ENCODE results near the gene RARS2.
"Not testable (repeated sequence)": the region's sequence is repeated elsewhere in the genome, so short reads cannot be mapped to it uniquely, and the experiment has no call there.

RARS2 gene

DNA sequence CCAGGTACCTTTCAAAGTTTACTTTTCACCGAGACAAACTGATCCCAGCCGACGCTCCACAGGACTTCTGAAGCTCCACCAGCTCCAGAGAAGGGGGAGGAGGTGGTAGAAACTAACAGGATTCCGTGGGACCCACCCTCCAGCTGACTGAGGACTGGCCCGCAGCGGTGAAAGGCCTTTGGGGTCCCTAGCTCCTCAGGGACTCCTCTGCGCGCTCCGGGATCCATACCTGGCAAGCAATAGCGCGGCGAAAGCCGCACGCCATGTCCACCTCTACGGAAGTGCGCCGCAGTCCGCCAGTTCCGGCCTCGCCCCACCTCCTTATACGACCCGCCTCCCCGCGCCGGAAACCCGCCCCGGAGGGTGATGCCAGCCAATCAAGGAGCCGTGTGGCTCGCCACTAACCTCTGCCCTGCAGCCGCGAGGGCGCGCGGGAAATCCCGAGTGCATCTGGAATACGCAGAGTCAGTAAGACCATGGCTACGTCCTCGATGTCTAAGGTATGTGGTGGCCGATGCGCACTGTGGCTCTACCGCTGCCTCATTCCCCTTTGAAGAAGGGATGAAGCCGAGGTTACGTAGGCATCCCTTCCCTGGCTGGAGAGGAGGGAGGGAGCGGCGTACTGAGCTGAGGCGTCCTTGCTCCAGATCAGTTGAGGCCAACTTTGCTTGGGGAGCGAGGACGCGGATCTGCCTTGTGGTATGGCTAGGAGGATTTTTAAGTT lies at the start of gene RARS2, which contains the start of gene ORC3:
RARS2 (minus strand) TSS at position 295 of the 724 bp plus-strand sequence; CDS start at position 265, 30 bp downstream.
ORC3 (plus strand) TSS at position 443 of the 724 bp plus-strand sequence; CDS start at position 477, 34 bp downstream.
- peak; percentile 92 to 95 for DNase-seq

DNA sequence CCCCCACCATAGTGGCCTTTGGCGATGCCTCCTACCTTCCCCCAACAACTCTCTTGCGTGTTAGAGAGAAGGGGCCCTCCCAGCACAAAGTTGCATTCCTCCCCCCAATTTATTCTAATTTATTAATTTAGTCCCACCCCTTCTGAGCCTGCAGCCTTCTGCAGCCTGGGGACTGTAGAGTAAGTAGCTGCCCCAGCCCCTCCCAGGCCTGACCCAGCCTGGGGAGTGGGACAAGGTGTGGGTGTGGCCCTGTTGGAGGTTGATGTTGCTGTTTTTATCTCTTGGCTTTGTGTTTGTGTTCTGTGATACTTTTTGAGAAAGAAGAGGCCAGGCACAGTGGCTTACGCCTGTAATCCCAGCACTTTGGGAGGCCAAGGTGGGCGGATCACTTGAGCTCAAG lies 49.6 kb upstream of the RARS2 start:
- DNase-seq, result no peak

GRCh38 chr6:87637106-87637505 lies 47.3 kb upstream of the RARS2 start:
- no peak for DNase-seq

DNA sequence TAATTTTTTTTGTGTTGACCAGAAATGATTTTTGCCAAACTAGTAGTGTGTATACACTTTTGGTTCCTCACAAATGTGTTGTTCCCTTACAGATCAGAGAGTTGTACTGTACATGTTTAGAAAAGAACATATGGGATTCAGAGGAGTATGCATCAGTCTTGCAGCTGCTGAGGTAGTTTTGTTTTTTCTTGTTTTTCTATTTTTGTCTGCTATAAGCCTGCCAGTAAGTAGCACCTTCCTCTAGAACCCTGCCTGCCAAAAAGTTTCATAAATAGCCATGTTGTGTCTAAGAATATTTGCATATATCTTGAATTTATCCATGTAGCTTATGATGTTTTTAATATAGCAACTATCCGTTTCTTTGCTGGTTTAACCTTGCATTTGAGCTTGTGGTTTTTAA lies 46.5 kb upstream of the RARS2 start:
- DNase-seq, result no peak

GRCh38 chr6:87633851-87634250 lies 44.1 kb upstream of the RARS2 start:
- no peak for DNase-seq

DNA sequence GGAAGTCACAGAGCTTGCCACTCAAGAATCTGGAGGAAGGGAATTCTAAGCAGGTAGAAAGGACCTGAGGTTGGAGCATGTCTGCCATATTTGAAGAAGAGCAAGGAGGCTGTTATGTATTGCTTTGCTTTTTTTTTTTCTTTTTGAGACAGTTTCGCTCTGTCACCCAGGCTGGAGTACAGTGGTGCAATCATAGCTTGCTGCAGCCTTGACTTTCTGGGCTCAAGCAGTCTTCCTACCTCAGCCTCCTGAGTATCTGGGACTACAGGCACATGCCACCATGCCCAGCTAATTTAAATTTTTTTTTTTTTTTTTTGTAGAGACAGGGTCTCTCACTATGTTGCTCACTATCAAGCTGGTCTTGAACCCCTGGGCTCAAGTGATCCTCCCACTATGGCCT lies 41.0 kb upstream of the RARS2 start:
- no peak for DNase-seq

DNA sequence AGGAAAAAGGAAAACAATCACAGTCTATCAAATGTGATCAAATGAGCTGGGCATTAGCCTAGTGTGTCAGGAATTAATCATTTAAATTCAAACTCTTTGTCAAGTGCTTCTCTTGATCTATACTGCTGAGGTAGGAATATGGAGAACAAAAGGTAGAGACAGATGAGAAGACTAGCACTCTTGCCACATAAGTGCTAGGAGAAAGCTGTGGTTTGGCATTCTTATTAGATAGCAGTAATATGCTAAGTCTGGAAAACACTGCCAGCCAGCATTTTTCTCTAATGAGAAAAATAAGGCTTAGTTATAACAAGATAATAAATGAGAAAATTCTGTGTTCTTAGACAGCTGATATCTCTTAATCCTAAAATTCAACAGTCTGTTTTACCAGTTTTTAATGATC lies 39.1 kb upstream of the RARS2 start:
- no peak for DNase-seq

DNA sequence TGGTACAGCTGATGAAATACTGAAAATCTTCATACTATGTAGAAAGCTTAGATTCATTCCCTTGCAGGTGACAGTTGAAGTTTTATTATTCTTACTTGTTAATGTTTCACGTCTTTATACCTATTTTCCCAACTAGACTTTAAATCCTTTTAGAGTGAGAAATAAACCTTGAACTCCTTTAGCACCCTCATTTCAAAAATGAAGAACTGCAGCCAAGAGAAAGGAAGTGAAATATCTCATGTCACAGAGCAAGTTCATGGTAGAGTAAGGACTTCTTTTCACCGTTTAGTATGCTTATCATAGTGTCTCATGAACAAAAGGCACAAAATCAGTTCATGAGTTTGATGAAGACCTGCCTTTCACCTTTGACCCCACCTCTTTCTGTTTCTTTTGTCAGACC lies 38.6 kb upstream of the RARS2 start:
- DNase-seq, result no peak

- no peak for DNase-seq
These were observed 33.5 kb upstream of the RARS2 start for GRCh38 chr6:87623248-87623647.

DNA sequence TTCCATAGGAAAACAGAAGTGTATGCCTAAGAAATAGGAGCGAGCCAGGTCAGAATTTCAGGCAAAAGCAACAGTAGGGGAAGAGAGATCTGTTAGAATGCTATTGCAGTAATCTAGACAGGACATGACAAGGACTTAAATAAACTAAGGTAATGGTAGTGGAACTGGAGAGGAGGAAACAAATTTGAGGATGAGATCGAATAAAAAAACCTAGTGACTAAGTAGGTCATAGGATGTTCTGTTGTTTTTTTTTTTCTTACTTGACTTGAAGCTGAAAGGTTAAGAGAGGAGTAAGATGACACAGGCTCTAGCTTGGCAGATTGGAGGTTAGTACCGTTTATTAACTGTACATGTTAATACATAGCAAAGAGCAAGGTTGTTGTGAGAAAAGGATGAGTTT lies 28.7 kb upstream of the RARS2 start:
- no peak for DNase-seq

- no peak for DNase-seq
These were observed 27.6 kb upstream of the RARS2 start for GRCh38 chr6:87617405-87617804.

- not testable (repeated sequence) for DNase-seq
These were observed 23.2 kb upstream of the RARS2 start for GRCh38 chr6:87613018-87613417.

GRCh38 chr6:87608802-87609201 lies 19.0 kb upstream of the RARS2 start:
- DNase-seq, result no peak

DNA sequence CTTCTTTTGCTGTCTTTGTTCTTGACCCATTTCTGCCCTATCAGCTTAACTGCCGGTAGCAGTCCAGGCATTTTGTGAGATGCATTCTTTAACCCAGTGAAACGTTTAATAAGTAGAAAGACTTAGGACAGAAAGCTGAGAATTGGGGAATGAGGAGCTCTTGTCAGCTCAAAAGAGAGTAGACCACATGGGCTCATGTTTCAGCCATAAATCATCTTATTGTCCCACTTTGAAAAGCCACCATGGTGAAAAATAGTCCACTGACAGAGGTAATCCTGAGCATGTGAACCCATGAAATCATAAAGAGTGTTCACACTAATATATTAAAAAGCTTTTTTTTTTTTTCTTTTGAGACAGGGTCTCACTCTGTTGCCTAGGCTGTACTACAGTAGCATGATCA lies 16.4 kb upstream of the RARS2 start:
- DNase-seq, result no peak

GRCh38 chr6:87600576-87600975 lies 10.8 kb upstream of the RARS2 start:
- DNase-seq, result no peak

DNA sequence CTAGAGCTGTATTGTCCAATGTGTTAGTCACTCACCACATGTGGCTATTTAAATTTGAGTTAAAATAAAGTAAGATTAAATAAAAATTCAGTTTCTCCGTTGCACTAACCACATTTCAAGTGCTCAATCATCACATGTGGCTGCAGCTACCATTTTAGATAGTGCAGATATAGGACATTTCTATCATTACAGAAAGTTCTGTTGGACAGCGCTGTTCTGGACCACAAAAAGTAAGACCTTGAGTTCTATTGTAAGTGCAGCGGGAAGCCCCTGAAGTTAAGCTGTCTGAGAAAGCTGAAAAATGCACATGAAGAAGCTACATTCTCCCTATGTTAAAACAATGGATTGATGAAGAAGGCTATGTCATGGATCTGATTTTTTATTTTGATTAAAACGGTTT lies 1.2 kb upstream of the RARS2 start:
- DNase-seq, result no peak

GRCh38 chr6:87590417-87590880 lies 662 bp upstream of the RARS2 start:
- no peak for DNase-seq

GRCh38 chr6:87588756-87589407 lies 905 bp downstream of the RARS2 start:
- DNase-seq, result no peak

GRCh38 chr6:87586371-87587077 lies 3.3 kb downstream of the RARS2 start:
- DNase-seq, result no peak

DNA sequence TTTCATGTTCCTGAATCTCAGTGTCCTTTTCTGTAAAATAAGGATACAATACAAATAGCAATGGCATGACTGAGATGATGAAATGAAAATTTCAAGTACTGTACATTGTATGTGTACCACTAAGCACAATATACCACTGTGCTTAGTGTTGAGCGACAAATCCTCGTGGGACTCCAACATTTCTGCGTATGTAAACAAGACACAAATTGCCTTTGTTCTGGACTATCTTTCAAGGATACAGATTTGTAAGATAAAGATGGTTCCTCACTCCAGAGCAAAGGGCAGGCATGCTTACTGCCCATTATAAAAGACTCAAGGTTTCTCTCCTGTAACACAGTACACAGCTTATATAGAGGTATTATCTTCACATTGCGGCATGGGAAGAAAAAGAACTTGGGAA lies 6.0 kb downstream of the RARS2 start:
- no peak for DNase-seq

- DNase-seq, result no peak
These were observed 14.4 kb downstream of the RARS2 start for GRCh38 chr6:87575423-87575822.

GRCh38 chr6:87574237-87574804 lies 15.5 kb downstream of the RARS2 start:
- DNase-seq, result peak in 1 of 2 donors; percentile 11

- DNase-seq, result no peak
These were observed 16.3 kb downstream of the RARS2 start for GRCh38 chr6:87573307-87574024.

Measured in CD4-positive, alpha-beta T cell treated with Interferon alpha-2 for 1 hour (primary cell).